Measurements from ENCODE around the gene SH2D3C. TPM values are rescaled to one million over a fixed set of nuclear protein-coding genes. Genes with fewer than 3 reads are reported as not detected.

Gene SH2D3C
- polyA plus RNA-seq, 1 experiment: 0.04 TPM

DNA sequence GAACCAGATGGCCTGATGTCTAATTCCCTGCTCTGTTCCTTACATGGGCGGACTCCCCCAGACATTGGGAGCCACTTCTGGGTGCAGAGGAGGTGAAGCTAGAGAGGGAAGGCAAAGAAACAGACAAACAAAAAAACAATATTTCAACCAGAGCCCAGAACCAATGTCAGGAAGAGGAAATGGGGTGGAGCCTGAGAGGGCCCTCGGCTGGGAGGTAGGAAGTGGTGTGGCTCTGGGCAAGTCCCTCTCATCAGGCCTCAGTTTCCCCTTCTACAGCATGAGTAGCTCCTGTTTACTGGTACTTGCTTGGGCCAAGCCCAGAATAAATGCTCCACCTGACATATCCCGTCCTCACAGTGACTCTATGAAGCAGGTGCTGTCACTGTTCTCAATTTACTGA is 11.1 kb downstream of the SH2D3C start:
- TF ChIP-seq CTCF (IDR thresholded peaks at IDR 0.05; ENCODE audit: insufficient read depth, low read depth, low read length): no peak
- DNase-seq (ENCODE audit: low read depth): no peak
- no peak overlapping the region for H3K4me3 ChIP-seq (ENCODE audit: low read depth, low read length)
- H3K27me3 ChIP-seq (ENCODE audit: control insufficient read depth, insufficient read depth, low read length): peaks cover 6% of the 10 kb centered on the region
- CTCF ChIA-PET: interaction anchor here (1.3 to 2.5 kb wide), 5 partner anchors 8 to 33 kb away, joined by 3 to 9 read pairs (median 5); partner anchors contain the start of genes CDK9, SH2D3C and TOR2A
- POLR2A ChIA-PET: no interaction called here
- H3K36me3 ChIP-seq (ENCODE audit: control insufficient read depth, insufficient read depth, low read length): no peaks in the 10 kb centered on the region

GRCh38 chr9:127765418-127765817 is 13.0 kb downstream of the SH2D3C start:
- ChIA-PET CTCF (interaction anchor here (0.8 to 2.5 kb wide), 4 partner anchors 14 to 104 kb away, joined by 5 read pairs; partner anchors contain the start of genes SH2D3C and TOR2A), POLR2A (no interaction called here)
- no peak overlapping the region for H3K4me3 ChIP-seq (ENCODE audit: low read depth, low read length)
- no peak for TF ChIP-seq CTCF (IDR thresholded peaks at IDR 0.05; ENCODE audit: insufficient read depth, low read depth, low read length)
- no peak for DNase-seq (ENCODE audit: low read depth)
- H3K27me3 ChIP-seq (ENCODE audit: control insufficient read depth, insufficient read depth, low read length): peaks cover 10% of the 10 kb centered on the region
- no peaks in the 10 kb centered on the region for H3K36me3 ChIP-seq (ENCODE audit: control insufficient read depth, insufficient read depth, low read length)

DNA sequence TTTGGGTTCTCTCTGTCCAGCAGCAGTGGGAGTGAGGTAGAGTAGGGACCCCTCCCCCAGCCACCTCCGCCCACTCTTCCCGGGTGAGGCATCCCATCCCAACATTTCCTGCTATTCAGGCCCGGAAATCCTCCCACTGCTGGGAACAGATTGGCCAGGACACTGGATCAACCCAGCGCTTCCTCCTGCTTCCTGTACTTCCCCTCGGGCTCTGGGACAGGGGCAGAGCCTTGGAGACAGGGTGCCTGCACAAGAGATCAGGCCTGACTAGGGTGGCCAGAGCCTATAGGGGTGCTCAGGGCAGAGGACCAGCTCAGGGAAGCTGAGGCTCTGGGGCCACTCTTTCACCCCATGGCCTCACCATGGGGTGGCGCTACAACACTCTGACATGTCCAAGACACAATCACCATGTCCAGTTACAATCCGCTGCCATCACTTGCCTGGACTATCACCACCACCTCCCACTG is 14.5 kb downstream of the SH2D3C start:
- no peak for DNase-seq (ENCODE audit: low read depth)
- H3K36me3 ChIP-seq (ENCODE audit: control insufficient read depth, insufficient read depth, low read length): no peaks in the 10 kb centered on the region
- peak; percentile 24; the same call in 1 of the 2 replicates for TF ChIP-seq CTCF (IDR thresholded peaks at IDR 0.05; ENCODE audit: insufficient read depth, low read depth, low read length)
- CTCF ChIA-PET: interaction anchor here (0.8 to 1.3 kb wide), 5 partner anchors 14 to 157 kb away, joined by 3 to 5 read pairs (median 3); partner anchors contain the start of gene TOR2A
- no peak overlapping the region for H3K4me3 ChIP-seq (ENCODE audit: low read depth, low read length)
- peaks cover 12% of the 10 kb centered on the region for H3K27me3 ChIP-seq (ENCODE audit: control insufficient read depth, insufficient read depth, low read length)
- POLR2A ChIA-PET: no interaction called here

DNA sequence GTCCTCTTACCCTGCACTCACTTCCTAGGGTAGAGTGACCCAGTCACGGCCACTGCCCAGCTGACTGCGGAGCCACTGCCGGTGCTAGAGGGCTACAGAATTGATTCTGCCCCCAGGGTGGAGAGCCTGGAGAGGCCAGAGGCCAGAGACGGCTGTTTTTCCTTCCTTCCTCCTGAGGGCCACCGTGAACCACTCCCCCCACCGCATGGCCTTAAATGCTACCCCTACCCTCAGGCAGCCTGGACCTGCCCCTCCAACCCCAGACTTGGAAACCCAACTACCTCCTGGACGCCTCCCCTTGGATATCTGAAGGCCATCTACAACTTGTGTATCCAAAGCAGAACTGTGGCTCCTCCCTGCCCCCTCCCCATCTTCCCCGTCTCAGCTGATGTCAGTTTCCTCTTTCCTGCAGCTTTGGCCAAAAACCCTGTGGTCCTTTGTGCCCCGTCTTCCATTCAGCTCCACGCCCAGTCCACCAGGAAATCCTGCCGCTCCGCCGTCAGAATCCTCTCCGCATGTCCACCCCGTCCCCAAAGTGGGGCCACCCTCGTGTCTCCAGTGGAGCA is 16.3 kb downstream of the SH2D3C start:
- ChIA-PET POLR2A (no interaction called here), CTCF (interaction anchor here (0.6 to 2.2 kb wide), 3 partner anchors 16 to 108 kb away, joined by 3 to 6 read pairs (median 3); partner anchors contain the start of gene TOR2A)

More for the DNA sequence above, 16.3 kb downstream of the SH2D3C start:
- no peak overlapping the region for H3K4me3 ChIP-seq (ENCODE audit: low read depth, low read length)
- no peaks in the 10 kb centered on the region for H3K36me3 ChIP-seq (ENCODE audit: control insufficient read depth, insufficient read depth, low read length)
- no peak for TF ChIP-seq CTCF (IDR thresholded peaks at IDR 0.05; ENCODE audit: insufficient read depth, low read depth, low read length)
- no peak for DNase-seq (ENCODE audit: low read depth)
- H3K27me3 ChIP-seq (ENCODE audit: control insufficient read depth, insufficient read depth, low read length): peaks cover 11% of the 10 kb centered on the region
